GM19025 (cell line): ENCODE results near the gene SHROOM3.
"Not testable (repeated sequence)": the region's sequence is repeated elsewhere in the genome, so short reads cannot be mapped to it uniquely, and the experiment has no call there.

Experiments used
- ATAC-seq: cut with Tn5 transposase; IDR thresholded peaks from one replicate; pipeline ENCODE4 v1.9.1; 2021; ENCODE audit warnings: mild to moderate bottlenecking, low read depth, moderate library complexity; ENCODE audit not compliant: unreplicated experiment

Gene SHROOM3

GRCh38 chr4:76434901-76435527 is at the start of gene SHROOM3:
SHROOM3 (plus strand) TSS chr4:76435229; CDS start chr4:76436053, 824 bp downstream.
- no peak for ATAC-seq

- no peak for ATAC-seq
These were observed 49.1 kb upstream of the SHROOM3 start for GRCh38 chr4:76385974-76386373.

GRCh38 chr4:76386566-76387305 is 48.3 kb upstream of the SHROOM3 start:
- ATAC-seq: no peak

GRCh38 chr4:76388160-76388908 is 46.7 kb upstream of the SHROOM3 start:
- no peak for ATAC-seq

GRCh38 chr4:76401654-76402053 is 33.4 kb upstream of the SHROOM3 start:
- ATAC-seq: no peak

GRCh38 chr4:76406081-76406480 is 28.9 kb upstream of the SHROOM3 start:
- ATAC-seq: no peak

GRCh38 chr4:76407440-76408119 is 27.4 kb upstream of the SHROOM3 start:
- ATAC-seq: no peak

- no peak for ATAC-seq
These were observed 24.4 kb upstream of the SHROOM3 start for GRCh38 chr4:76410636-76411035.

GRCh38 chr4:76420188-76420761 is 14.8 kb upstream of the SHROOM3 start:
- no peak for ATAC-seq

GRCh38 chr4:76420762-76421581 is 14.1 kb upstream of the SHROOM3 start, which contains the start of gene CCDC158:
CCDC158 (minus strand) TSS chr4:76421141; CDS start chr4:76403207, 17,934 bp downstream.
- no peak for ATAC-seq

- ATAC-seq: not testable (repeated sequence)
These were observed 11.9 kb upstream of the SHROOM3 start for GRCh38 chr4:76423159-76423558.

GRCh38 chr4:76426272-76426671 is 8.8 kb upstream of the SHROOM3 start:
- no peak for ATAC-seq

- no peak for ATAC-seq
These were observed 5.4 kb upstream of the SHROOM3 start for GRCh38 chr4:76429636-76430035.

- ATAC-seq: no peak
These were observed 4.3 kb upstream of the SHROOM3 start for GRCh38 chr4:76430519-76431388.

- no peak for ATAC-seq
These were observed 695 bp downstream of the SHROOM3 start for GRCh38 chr4:76435528-76436319.

GRCh38 chr4:76439491-76439890 is 4.5 kb downstream of the SHROOM3 start:
- no peak for ATAC-seq

- no peak for ATAC-seq
These were observed 6.9 kb downstream of the SHROOM3 start for GRCh38 chr4:76441881-76442280.

- ATAC-seq: no peak
These were observed 7.8 kb downstream of the SHROOM3 start for GRCh38 chr4:76442807-76443206.
